HT1080 (cell line): ENCODE measurements around the gene RPA3. TPM values are rescaled to one million over a fixed set of nuclear protein-coding genes. Genes with fewer than 3 reads are reported as not detected.
"Not testable (repeated sequence)": the region's sequence is repeated elsewhere in the genome, so short reads cannot be mapped to it uniquely, and the experiment has no call there.

Experiments used
- DNase-seq: peaks from one replicate; pipeline ENCODE4 v3.0.0-alpha.2; 2015; ENCODE audit warnings: low read depth
- total RNA-seq: library from RNA; depleted of rRNA; stranded (reverse); fragments of >200 nt; shearing (Covaris generic); gene quantifications from 2 replicates; pipeline ENCODE4 v1.2.3, GENCODE V29; 2014

Gene RPA3
- total RNA-seq, 1 experiment from 2014 or later, result 45.0 TPM

DNA sequence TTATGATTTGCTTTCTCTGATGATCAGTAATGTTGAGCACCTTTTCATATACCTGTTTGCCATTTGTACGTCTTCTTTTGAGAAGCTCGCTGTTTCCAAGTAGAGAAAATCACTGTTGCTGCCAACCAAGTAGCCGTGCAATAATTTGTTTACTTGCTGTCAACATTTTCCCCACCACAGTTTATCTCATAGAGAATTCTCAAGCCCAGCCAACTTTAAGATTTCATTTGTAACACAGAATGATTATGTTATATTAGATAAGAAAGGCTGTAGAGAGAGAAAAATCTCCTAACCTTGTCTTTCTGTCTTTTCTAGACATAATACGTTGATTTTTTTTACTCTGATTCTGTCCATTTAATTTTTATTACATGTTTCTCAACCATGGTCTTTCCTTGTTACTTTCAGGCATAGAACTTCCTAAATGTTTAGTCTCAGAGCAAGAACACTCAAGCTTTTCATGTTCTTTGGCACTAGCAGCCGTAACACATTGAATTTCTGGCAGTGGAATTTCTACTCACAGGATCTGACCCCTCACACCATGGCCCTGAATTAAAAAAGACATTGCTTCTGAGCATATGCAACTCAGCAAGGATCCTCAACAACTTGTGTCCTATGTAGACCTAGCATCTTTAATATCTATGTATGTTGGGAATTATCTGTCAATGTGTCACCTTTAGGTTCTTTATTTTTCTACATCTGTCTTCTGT lies 23.1 kb downstream of the RPA3 start:
- no peak for DNase-seq

DNA sequence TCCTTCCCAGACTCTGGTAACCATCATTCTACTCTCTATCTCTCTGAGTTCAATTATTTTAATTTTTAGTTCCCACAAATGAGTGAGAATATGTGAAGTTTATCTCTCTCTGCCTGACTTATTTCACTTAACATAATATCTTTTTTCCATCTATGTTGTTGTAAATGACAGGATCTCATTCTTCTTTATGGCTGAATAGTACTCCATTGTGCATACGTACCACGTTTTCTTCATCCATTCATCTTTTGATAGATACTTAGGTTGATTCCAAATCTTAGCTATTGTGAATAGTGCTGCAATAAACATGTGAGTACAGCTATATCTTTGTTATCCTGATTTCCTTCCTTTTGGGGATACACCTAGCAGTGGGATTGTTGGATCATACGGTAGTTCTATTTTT lies 23.9 kb downstream of the RPA3 start:
- DNase-seq, result no peak

- DNase-seq, result peak; percentile 88
These were observed 24.5 kb downstream of the RPA3 start for GRCh38 chr7:7693881-7694280.

- no peak for DNase-seq
These were observed 29.5 kb downstream of the RPA3 start for GRCh38 chr7:7688956-7689355.

- no peak for DNase-seq
These were observed 30.1 kb downstream of the RPA3 start for GRCh38 chr7:7688310-7688709.

DNA sequence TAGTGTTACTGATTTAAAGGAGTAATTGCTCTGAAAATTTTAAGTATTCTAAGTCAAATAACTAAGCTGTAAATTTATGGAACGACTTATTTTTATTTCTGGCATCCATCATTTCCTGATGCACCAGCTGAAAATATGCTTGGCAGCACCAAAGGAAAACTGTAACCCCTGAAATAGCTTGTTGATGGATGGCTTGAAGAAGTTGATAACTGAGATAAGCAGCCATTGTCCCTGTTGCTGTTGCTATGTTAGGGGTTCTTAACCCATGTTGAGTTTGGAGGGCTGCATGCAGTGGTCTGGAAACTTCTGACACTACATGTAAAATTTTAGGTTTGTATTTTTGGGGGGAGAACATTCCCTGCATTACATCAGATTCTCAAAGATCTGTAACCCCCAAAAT lies 30.6 kb downstream of the RPA3 start:
- DNase-seq, result no peak

- DNase-seq, result no peak
These were observed 31.4 kb downstream of the RPA3 start for GRCh38 chr7:7686811-7687508.

- DNase-seq, result no peak
These were observed 35.5 kb downstream of the RPA3 start for GRCh38 chr7:7682861-7683260.

DNA sequence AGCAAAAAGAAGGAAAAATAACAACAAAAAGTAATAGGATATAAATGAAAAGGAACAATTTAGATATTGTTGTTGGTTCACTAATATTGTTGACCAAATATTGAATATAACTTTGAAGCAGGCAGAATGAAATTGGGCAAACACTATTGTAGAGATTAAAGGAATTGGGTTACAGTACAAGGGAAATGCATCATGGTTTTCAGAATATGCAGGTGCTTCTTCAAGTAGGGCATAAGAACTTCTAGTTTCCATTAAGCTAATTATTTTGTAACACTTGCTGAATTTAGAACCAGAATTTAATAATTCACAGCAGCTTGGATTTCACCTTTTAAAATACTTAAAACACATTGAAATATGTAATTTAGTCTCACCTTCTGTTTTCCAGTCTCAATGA lies 36.5 kb downstream of the RPA3 start:
- DNase-seq, result no peak

DNA sequence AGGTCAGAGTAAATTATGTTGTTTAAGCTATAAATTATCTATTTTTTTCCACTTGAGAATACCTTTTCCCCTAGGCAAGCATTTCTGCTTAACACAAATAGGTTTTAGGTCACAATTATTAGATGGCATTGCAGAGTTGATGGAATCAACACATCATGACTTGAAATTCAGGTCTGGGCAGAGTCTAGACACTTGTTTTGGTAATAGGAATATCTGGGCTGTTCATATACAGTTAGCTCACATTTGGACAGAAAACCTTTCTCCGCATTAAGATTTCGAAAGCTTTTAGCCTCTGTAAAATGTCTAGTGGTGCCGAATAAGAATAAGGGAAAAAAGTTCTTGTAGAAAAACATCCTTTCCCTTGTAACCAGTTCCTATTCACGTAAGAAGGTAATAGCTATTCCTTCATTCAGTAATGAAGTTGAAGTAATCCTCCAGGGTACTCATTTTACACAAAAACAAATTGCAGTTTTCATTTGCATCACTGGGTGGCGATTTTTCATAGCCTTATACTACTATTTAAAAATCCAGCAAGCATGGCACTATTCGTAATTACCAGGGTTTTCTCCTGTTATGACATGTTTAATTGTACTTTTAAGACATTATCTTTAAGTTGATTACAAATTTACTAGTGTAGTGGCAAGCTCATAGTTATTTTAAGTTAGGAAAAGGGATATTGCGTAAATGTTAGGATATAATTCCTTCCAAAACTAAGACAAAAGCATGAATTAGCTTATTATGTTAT lies 37.0 kb downstream of the RPA3 start:
- peak; percentile 50 for DNase-seq

DNA sequence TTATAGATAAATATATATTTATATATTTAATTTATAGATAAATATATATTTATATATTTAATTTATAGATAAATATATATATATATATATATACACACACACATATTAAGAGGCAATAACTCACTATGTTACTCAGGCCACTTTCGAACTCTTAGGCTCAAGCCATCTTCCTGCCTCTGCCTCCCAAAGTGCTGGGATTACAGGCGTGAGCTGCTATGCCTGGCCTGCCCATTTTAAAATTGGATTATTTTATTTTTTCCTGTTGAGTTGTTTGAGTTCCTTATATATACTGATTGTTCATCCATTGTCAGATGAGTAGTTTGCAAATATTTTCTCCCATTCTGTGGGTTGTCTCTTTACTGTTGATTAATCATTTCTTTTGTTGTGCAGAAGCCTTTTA lies 38.8 kb downstream of the RPA3 start:
- not testable (repeated sequence) for DNase-seq

DNA sequence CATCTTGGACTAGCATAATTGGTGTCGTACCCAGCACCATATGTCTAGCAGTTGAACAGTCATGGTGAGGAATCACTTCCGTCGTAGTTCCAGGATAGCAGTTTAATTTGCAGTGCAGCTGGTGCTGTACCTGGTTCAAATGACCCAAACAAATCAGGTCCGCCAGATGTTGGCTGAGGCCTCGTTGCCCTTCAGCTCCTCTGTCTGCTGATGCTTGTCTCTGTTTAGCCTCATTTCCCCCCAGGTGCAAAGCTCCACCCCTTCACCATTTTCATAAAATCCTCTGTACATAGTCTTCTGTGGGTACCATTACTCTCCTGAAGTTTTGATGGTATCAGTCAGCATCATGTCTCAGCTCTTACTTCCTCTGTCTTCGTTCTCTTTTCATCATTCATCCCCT lies 42.7 kb downstream of the RPA3 start:
- no peak for DNase-seq

- no peak for DNase-seq
These were observed 45.2 kb downstream of the RPA3 start for GRCh38 chr7:7673240-7673550.

DNA sequence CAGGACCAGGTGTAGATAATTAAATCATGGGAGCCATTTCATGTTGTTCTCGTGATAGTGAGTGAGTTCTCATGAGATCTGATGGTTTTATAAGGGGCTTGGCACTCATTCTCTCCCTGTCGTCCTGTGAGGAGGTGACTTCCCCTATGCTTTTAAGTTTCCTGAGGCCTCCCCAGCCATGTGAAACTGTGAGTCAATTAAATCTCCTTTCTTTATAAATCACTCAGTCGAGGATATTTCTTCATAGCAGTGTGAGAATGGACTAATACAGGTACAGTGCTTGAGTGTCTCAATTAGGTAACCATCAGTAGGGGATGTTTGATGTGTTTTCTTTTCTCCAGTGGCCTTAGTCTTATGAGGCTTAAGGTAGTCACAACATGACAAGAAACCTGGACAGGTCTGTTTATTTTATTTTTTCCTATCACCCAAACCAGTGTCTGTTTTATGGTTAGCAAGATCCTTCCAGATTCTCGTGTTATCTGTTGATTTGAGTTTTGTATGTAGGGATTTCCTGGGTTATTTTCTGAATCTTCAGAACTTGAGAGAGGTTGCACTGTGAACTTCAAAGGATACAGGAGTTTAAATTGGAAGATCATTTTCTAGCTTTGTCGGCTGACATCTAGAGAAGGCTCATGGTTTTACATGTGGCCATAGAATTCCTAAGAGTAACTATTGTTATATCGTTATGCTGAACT lies 45.7 kb downstream of the RPA3 start:
- no peak for DNase-seq

DNA sequence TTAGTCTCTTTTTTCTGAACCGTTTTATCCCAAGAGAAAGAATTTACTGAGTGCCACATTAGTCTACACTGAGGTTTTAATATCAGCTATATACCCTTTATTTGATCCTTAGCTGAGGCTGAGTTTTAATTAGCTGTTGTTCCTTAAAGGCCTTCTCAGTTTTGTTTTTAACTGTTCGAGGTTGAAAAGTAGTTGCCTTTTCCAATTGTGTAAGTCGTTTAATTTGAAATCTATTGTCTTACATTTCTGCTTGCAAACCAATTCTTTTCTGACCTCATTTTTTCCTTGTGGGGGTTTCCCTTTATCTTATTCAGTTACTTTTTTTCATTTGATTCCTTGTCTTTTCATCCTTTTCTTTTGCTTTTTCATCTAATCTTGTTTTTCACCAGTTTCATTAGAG lies 47.0 kb downstream of the RPA3 start:
- DNase-seq, result no peak

DNA sequence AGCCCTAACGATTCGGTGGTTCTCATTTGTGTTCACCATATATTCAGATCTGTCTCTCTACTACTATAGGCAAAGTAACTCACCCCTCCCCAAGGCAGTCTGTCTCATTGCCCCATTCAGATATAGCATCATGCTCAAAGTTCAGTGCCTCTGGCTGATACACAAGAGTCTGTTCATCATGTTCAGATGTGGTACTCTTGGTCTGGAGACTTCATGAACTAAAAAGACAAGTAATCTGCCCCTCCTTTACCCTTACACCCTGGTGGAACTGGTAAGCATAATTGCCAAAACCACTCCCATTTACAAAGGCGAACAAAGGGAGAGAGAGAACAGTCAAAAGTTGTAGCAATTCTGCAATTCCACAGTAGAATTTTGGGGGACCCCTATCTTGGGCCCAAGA lies 47.9 kb downstream of the RPA3 start:
- no peak for DNase-seq

DNA sequence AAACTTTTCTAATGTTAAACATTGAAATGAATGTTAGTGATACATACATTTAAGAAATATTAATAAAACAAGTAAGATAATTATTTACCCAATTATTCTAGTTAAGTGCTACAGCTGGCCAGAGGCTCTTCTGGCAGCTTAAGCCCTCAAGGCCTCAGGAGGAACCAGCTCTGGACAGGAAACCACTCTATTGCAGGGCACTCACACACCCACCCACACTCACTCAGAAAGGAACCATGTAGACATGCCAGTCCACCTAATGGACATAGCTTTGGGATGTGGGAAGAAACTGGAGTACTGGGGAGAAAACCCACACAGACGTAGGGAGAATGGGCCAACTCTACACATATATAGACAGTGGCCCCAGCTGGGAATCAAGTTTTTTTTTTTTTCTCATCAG lies 49.7 kb downstream of the RPA3 start:
- DNase-seq, result no peak

- DNase-seq, result no peak
These were observed 51.2 kb downstream of the RPA3 start for GRCh38 chr7:7667187-7667586.

GRCh38 chr7:7665031-7665430 lies 53.4 kb downstream of the RPA3 start:
- DNase-seq, result no peak

GRCh38 chr7:7664291-7664690 lies 54.1 kb downstream of the RPA3 start:
- DNase-seq, result no peak

GRCh38 chr7:7662527-7662926 lies 55.9 kb downstream of the RPA3 start:
- DNase-seq, result no peak

DNA sequence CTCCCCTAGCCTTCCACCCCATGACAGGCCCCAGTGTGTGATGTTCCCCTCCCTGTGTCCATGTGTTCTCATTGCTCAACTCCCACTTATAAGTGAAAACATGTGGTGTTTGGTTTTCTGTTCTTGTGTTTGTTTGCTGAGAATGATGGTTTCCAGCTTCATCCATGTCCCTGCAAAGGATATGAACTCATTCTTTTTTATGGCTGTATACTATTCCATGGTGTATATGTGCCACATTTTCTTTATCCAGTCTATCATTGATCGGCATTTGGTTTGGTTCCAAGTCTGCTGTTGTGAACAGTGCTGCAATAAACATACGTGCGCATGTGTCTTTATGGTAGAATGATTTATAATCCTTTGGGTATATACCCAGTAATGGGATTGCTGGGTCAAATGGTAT lies 61.9 kb downstream of the RPA3 start:
- not testable (repeated sequence) for DNase-seq
